Right forelimb (tissue), 1 donor: ENCODE results near the gene PTOV1.

Source experiments
- DNase-seq: peaks from one replicate; pipeline ENCODE4 v3.0.0-alpha.2; 2018

Gene PTOV1

GRCh38 chr19:49861107-49861506 lies 10.1 kb downstream of the PTOV1 start:
- DNase-seq = no peak

- DNase-seq = no peak
These were observed 10.8 kb downstream of the PTOV1 start for GRCh38 chr19:49861541-49862378.

DNA sequence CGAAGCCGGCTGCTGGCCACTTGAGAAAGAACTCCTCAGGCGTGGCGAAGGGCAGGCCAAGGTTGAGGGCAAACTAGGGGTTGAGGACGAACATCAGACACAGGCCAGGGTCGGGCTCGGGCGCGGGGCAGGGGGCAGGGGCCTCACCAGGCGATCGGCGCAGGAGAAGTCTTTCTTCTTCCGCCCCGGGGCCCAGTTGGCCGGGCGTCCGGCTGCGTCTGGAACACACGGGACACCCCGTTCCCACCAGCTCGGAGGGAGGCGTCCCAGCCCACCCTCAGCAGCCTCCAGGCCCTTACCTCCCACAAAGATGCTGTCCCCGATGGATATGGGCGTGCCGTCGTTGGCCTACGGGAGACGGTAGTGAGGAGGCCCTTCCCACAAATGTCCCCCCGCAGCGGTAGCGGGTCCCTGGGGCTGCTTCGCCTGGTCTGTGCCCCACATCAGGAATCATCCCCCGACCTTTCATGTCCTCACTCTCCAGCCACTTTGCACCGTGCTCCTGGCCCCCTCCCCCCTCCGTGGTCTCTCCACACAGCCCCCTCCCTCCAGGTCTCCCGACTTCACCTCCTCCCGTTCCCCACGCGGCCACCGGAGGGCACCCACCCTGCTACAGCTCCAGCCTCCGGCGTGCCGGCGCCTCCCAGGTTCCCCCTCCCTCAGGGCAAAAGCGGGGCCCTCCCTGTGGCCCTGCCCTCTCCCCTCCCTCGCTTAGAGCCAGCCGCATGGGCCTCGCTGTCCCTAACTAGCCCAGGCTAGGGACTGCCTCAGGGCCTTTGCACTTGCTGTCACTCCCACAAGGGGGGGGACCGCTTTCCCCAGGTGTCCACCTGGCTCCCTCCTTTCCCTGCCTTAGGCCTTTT lies 11.7 kb downstream of the PTOV1 start:
- DNase-seq = no peak

- no peak for DNase-seq
These were observed 12.4 kb downstream of the PTOV1 start for GRCh38 chr19:49863254-49863934.

DNA sequence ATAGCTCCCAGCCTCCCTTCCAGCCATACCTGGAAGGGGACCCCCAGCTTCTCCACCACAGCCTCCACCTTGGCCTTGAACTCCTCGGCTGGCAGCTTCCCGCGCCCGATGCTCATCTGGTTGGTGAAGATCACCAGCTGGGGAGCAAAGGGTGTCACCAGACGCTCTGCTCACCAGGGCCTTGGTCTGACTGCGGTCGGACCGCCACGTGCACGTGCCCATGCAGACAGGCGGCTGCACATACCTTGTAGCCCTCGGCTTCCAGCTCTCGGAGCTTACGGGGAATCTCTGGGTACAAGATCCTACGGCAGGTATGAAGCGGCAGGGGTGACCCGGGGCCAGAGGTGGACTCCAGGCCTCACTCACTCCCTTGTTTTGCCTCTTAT lies 13.0 kb downstream of the PTOV1 start:
- DNase-seq = no peak

DNA sequence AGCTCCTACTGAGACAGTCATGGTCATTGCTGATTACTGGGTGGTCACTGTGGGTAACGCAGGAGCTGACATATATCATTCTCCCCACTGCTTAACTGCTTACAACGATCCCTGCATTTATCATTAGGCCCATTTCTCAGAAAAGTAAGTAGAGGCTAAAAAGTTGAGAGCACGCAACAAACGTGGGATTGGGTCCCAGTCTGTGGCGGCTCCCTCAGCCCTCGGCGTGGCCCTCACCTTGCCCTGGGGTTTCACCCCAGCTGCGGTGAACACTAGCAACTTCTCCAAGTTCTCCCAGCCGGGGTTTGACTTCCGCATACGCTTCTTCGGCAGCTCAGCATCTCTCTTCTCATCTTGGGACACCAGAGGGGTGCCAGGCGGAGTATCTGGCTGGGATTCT lies 13.9 kb downstream of the PTOV1 start:
- DNase-seq = no peak

GRCh38 chr19:49866933-49867782 lies 16.2 kb downstream of the PTOV1 start, which contains the start of gene PNKP:
TSS of gene PNKP (minus strand) at chr19:49867576. CDS start at chr19:49867204, 372 bp downstream.
- peak; percentile 97 for DNase-seq

DNA sequence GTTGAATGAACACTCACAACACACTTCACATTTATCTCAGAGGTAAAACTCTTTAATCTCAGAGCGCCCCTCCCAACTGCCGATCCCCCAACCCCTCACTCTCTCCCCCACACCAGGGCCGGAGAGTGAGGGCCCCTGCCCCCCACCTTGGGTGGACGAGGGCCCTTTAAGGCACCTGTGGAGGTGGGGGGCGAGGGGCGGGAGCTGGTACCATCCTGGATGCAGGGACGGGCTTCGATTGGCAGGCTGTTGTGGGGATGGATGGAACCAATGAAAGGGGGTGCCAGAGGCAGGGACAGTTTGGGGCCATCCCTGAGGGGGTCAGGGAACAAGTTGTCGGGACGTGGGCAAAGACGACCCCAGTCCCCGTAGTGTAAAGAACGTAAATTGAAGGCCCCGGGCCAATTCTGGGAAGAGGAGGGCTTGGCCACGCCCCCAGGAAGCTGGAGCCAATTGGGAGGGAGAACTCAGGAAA lies 18.1 kb downstream of the PTOV1 start:
- no peak for DNase-seq

DNA sequence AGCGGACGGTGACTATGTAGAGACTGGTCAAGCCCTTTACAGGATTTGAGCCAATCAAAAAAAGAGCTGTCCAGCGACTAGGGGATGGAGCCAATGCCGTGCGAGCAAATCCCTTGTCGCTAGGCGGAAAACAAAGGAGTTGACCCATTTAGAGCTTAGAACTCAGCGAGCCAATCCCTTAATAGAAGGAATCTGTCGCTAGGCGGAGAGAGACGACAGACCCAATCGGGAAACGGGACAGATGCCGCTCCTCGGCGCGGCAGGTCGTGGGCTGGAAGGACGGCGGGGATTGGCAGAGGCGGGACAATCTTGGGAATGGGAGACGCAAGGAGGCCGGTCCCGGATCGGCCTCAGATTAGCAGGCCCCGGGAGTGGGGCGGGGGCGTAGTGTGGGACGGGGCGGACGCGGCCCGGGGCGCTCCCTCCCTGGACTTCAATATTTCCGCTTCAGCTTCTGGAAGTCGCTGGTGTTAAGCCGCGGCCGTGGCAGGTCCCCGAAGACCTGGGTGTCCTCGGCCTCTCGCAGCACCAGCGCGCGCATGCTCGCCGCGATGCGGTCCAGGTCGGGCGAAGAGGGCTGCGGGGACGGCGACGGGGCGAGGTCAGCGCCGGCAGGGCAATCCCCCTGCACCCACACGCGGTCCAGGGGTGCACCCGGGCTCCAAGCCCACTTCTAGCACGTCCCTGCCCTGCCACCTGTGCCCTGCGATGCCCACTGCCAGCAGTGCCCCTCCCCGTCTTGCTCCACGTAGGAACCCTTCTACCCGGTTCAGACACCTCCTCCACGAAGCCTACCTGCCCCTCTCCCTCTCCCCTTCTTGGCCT lies 18.7 kb downstream of the PTOV1 start:
- peak; percentile 98 for DNase-seq

DNA sequence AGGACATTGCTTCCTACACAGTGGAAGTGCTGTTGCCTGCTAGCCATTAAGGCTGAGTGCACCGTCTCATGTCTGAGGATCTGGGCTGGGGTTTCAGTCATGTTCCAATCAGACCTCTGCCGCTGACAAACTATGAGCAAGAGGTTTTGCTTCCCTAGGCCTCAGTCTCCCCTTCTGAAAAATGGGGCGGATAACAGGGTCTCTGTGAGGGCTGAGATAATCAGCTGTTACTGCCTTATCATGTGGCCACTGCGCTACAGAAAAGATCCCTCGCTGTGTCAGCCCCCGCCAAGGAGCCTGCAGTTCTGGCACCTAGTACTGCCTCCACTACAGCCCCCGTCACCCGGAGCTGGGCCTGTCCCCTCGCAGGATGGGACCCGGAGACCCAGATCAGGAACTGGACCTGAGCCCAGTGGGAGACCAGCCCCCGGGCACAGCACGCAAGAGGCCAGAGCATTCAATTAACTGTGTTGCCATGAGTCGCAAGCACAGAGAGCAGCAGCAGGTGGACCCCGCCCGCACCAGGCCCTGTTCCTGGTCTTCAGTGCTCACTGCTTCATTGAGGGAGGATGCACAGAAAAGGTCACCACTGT lies 19.4 kb downstream of the PTOV1 start:
- no peak for DNase-seq

DNA sequence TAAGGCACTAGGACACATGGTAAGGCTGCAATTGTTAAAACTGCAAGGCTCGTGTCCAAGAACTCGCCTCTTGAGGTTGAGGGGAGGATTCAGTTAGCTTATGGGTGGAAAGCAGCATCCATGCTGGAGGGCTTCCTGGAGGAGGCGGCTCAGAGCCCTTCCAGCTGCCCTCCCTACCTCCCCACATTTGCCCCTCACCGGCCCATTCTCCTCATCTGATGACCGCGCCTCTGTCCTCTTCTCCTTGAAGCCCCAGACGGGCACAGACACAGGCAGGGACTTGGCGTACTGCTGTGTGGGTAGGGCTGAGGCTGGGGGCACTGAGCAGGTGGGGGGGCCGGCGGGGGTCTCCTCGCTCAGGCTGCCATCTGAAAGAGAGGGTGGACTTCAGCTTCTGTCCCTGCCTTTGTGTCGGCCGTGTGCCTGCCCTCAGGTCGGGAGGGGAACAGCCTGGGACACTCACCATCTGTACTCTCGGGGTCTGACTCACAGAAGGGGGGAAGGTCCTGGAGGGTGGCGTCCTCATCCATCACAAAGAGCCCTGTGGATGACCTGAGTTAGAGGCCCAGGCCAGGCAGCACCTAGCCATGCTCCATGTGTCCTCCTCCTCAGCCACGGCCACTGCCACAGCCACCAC lies 20.5 kb downstream of the PTOV1 start:
- no peak for DNase-seq

- no peak for DNase-seq
These were observed 21.5 kb downstream of the PTOV1 start for GRCh38 chr19:49872245-49873128.

DNA sequence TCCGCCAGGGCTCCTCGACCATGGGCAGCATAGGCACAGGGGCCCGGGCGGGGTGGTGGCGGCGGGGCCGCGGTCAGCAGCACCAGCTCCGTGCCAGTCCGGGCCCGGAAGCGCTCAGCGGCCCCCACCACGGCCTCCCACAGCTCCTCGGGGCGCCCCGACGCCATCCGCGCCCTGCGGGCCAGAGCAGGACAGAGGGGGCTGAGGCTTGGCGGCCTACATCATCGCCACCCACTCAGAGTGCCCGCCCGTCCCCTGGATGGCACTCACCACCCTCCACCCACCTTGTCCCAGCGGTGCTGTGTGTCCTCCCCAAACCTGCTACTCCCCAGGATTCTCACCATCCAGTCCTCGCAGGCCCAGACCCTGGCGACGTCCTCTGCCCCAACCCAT lies 22.2 kb downstream of the PTOV1 start:
- DNase-seq = no peak

DNA sequence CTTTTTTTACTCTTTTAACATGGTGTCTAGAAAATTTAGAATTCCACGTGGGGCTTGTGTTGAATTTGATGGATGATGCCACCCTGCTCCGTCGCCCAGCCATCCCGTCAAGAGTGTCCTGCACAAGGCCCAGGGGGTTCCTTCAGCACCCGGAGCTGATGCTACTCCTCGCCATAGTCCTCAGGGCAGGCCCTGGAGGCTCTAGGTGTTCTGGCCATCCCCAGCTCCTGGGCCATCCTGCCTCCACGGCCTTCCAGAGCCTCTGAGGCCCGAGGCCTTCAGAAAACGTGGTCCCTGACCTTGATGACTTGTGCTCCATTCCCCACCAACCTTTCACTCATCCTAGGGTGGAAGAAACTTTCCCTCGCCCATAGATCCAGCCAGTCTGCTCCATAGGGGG lies 22.9 kb downstream of the PTOV1 start:
- no peak for DNase-seq

- no peak for DNase-seq
These were observed 23.7 kb downstream of the PTOV1 start for GRCh38 chr19:49874503-49875157.

DNA sequence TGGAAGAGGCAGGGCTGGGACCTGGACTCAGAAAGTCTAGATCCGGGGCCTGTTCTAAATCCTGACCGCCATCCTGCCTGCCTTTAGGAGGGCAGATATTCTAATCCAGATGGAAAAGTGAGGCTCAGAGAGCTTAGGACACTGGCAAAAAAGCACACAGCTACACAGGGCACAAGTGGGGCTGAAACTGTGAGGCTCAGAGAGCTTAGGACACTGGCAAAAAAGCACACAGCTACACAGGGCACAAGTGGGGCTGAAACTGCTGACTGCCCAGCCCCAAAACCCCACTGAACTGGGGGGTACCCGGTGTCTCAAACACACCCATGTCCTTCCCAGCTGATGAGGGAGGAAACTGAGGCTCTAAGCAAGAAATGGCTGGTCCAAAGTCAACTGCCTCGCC lies 24.2 kb downstream of the PTOV1 start:
- no peak for DNase-seq

- DNase-seq = peak; percentile 84
These were observed 25.0 kb downstream of the PTOV1 start for GRCh38 chr19:49875857-49876421.

GRCh38 chr19:49876422-49877019 lies 25.6 kb downstream of the PTOV1 start:
- peak; percentile 98 for DNase-seq
